ENCODE results near the gene NMNAT2. TPM values are rescaled to one million over a fixed set of nuclear protein-coding genes. Genes with fewer than 3 reads are reported as not detected.
A peak's percentile ranks its signal among the peaks of the same experiment; 100 is the strongest.

The NMNAT2 gene
- total RNA-seq, 2 donors from 2014 or later, result 1.7 to 5.1 TPM

DNA sequence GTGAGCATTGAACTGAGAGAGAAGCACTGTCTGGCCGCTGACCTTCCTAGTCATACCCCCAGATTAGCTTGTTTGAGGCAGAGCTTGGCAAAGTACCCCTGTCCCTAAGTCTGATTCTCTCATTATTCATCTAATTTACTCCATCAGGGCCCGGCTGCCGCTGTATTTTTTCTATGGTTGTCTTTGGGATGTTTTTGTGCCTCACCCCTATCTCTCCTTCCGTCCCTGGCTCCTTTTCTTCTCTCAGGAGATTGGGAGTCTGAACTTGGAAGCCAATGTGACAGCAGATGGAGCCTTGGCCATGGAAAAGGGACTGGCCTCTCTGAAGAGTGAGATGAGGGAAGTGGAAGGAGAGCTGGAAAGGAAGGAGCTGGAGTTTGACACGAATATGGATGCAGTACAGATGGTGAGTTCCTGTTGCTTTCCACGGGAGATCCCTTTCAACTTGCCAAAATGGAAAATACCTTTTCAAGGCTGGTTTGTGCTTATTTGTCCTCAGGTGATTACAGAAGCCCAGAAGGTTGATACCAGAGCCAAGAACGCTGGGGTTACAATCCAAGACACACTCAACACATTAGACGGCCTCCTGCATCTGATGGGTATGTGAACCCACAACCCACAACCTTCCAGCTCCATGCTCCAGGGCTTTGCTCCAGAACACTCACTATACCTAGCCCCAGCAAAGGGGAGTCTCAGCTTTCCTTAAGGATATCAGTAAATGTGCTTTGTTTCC is 178.2 kb downstream of the NMNAT2 start:
- TF ChIP-seq, protein P1, sequence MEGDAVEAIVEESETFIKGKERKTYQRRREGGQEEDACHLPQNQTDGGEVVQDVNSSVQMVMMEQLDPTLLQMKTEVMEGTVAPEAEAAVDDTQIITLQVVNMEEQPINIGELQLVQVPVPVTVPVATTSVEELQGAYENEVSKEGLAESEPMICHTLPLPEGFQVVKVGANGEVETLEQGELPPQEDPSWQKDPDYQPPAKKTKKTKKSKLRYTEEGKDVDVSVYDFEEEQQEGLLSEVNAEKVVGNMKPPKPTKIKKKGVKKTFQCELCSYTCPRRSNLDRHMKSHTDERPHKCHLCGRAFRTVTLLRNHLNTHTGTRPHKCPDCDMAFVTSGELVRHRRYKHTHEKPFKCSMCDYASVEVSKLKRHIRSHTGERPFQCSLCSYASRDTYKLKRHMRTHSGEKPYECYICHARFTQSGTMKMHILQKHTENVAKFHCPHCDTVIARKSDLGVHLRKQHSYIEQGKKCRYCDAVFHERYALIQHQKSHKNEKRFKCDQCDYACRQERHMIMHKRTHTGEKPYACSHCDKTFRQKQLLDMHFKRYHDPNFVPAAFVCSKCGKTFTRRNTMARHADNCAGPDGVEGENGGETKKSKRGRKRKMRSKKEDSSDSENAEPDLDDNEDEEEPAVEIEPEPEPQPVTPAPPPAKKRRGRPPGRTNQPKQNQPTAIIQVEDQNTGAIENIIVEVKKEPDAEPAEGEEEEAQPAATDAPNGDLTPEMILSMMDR (conservative IDR thresholded peaks at IDR 0.05), result no peak
- DNase-seq, result no peak
- peaks cover 6% of the 10 kb centered on the region for H3K4me1 ChIP-seq (ENCODE audit: control insufficient read depth, insufficient read depth, low read length)
- H3K27ac Mint-ChIP-seq, result no peak overlapping the region
- no peak overlapping the region for H3K4me3 ChIP-seq (ENCODE audit: low read length)
- no peaks in the 10 kb centered on the region for H3K36me3 ChIP-seq (ENCODE audit: control insufficient read depth, insufficient read depth, low read length)
- H3K4me3 Mint-ChIP-seq, result no peak overlapping the region
- H3K36me3 Mint-ChIP-seq (ENCODE audit: low read depth), result no peaks in the 10 kb centered on the region
- 91 to 100% methylated on average over 4 to 8 of the region's 8 CpGs for WGBS, 2 experiments (ENCODE audit: insufficient coverage in 1 of 2, insufficient read length in 1 of 2)
- H3K27me3 ChIP-seq (ENCODE audit: control insufficient read depth, insufficient read depth, low read length, poor library complexity, severe bottlenecking), result peaks cover 83% of the 10 kb centered on the region
- no peak overlapping the region for H3K27ac ChIP-seq (ENCODE audit: low read depth, low read length)
- H3K4me1 Mint-ChIP-seq, result peaks cover 21% of the 10 kb centered on the region
- H3K9me3 ChIP-seq (ENCODE audit: control insufficient read depth, low read length), result no peaks in the 10 kb centered on the region
- H3K27me3 Mint-ChIP-seq (ENCODE audit: insufficient read depth), result peaks cover 78% of the 10 kb centered on the region
- H3K9ac ChIP-seq (ENCODE audit: extremely low read depth, low read length, poor library complexity, severe bottlenecking), result no peak overlapping the region
- no peaks in the 10 kb centered on the region for H3K9me3 Mint-ChIP-seq

DNA sequence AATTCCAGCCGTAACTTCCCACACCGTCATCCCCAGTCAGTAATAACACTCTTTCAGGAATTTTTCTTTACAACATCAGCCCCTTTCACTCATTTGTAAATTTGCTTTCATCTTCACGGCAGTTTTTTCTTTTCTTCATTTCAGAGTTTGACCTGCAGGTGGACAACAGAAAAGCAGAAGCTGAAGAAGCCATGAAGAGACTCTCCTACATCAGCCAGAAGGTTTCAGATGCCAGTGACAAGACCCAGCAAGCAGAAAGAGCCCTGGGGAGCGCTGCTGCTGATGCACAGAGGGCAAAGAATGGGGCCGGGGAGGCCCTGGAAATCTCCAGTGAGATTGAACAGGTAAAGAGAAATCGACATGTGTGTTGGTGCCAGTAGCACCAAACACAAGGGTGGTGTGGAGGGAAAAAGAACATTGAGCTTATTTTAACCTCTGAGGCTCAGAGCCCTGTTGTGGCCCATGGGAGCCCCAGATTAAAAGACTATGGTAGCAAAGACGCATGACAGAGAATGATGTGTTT is 178.9 kb downstream of the NMNAT2 start:
- H3K36me3 ChIP-seq (ENCODE audit: control insufficient read depth, insufficient read depth, low read length), result no peaks in the 10 kb centered on the region
- 91 to 92% methylated on average over 7 of the region's 7 CpGs for WGBS, 2 experiments (ENCODE audit: insufficient coverage in 1 of 2, insufficient read length in 1 of 2)
- peaks cover 26% of the 10 kb centered on the region for H3K4me1 Mint-ChIP-seq
- H3K27ac ChIP-seq (ENCODE audit: low read depth, low read length), result no peak overlapping the region
- no peaks in the 10 kb centered on the region for H3K9me3 ChIP-seq (ENCODE audit: control insufficient read depth, low read length)
- H3K27me3 Mint-ChIP-seq (ENCODE audit: insufficient read depth), result peaks cover 71% of the 10 kb centered on the region
- H3K4me3 ChIP-seq (ENCODE audit: low read length), result no peak overlapping the region
- H3K36me3 Mint-ChIP-seq (ENCODE audit: low read depth), result no peaks in the 10 kb centered on the region
- DNase-seq, result no peak
- TF ChIP-seq, protein P1 (conservative IDR thresholded peaks at IDR 0.05), result peak; percentile 43
- peaks cover 12% of the 10 kb centered on the region for H3K4me1 ChIP-seq (ENCODE audit: control insufficient read depth, insufficient read depth, low read length)
- H3K27me3 ChIP-seq (ENCODE audit: control insufficient read depth, insufficient read depth, low read length, poor library complexity, severe bottlenecking), result peaks cover 77% of the 10 kb centered on the region
- H3K4me3 Mint-ChIP-seq, result no peak overlapping the region
- no peaks in the 10 kb centered on the region for H3K9me3 Mint-ChIP-seq
- H3K9ac ChIP-seq (ENCODE audit: extremely low read depth, low read length, poor library complexity, severe bottlenecking), result no peak overlapping the region
- H3K27ac Mint-ChIP-seq, result no peak overlapping the region

DNA sequence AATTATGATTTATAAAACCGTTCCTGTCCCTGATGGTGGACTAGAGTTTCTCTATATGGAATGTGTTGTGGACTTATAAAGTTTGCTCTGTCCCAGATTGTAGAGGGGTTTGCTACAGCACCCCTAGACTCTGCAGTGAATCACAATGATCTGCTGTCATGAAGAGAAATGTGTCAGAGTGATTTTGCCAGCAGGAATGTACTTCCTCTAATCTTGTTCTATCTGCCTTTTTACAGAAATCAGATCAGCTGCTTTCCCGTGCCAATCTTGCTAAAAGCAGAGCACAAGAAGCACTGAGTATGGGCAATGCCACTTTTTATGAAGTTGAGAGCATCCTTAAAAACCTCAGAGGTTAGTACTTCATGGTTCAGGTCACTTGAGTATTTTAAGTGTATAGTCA is 180.1 kb downstream of the NMNAT2 start:
- Histone ChIP-seq H3K36me3 (ENCODE audit: control insufficient read depth, insufficient read depth, low read length) (no peaks in the 10 kb centered on the region), H3K9me3 (ENCODE audit: control insufficient read depth, low read length) (no peaks in the 10 kb centered on the region), H3K9ac (ENCODE audit: extremely low read depth, low read length, poor library complexity, severe bottlenecking) (no peak overlapping the region), H3K27ac (ENCODE audit: low read depth, low read length) (no peak overlapping the region), H3K4me1 (ENCODE audit: control insufficient read depth, insufficient read depth, low read length) (peaks cover 15% of the 10 kb centered on the region), H3K4me3 (ENCODE audit: low read length) (no peak overlapping the region), H3K27me3 (ENCODE audit: control insufficient read depth, insufficient read depth, low read length, poor library complexity, severe bottlenecking) (peaks cover 66% of the 10 kb centered on the region)
- TF ChIP-seq, protein P1 (conservative IDR thresholded peaks at IDR 0.05), result no peak
- no peaks in the 10 kb centered on the region for H3K36me3 Mint-ChIP-seq (ENCODE audit: low read depth)
- H3K4me1 Mint-ChIP-seq, result peaks cover 31% of the 10 kb centered on the region
- DNase-seq, result no peak
- H3K4me3 Mint-ChIP-seq, result no peak overlapping the region
- no peaks in the 10 kb centered on the region for H3K9me3 Mint-ChIP-seq
- peaks cover 59% of the 10 kb centered on the region for H3K27me3 Mint-ChIP-seq (ENCODE audit: insufficient read depth)
- 94 to 95% methylated on average over 2 of the region's 2 CpGs for WGBS, 2 experiments (ENCODE audit: insufficient coverage in 1 of 2, insufficient read length in 1 of 2)
- no peak overlapping the region for H3K27ac Mint-ChIP-seq
